Islet of Langerhans (tissue), 1 donor: ENCODE measurements around the gene EFCAB5.
"Not testable (repeated sequence)": the region's sequence is repeated elsewhere in the genome, so short reads cannot be mapped to it uniquely, and the experiment has no call there.

ENCODE experiments used
- FAIRE-seq: peaks from one replicate; lab custom pipeline; 2011; peaks lifted over from hg19 to GRCh38; lab: Jason Lieb, UNC

The EFCAB5 gene

DNA sequence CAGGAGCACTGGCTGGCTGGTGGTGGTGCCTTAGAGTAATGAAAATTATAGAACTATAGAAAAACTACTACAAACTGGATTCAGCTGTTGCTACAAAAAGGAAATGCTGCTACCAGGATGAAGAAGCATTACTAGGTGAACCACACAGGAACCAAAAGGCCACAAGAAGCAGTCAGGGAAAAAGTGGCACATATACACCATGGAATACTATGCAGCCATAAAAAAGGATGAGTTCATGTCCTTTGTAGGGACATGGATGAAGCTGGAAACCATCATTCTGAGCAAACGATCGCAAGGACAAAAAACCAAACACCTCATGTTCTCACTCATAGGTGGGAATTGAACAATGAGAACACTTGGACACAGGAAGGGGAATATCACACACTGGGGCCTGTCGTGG is 5.5 kb upstream of the EFCAB5 start:
- not testable (repeated sequence) for FAIRE-seq

DNA sequence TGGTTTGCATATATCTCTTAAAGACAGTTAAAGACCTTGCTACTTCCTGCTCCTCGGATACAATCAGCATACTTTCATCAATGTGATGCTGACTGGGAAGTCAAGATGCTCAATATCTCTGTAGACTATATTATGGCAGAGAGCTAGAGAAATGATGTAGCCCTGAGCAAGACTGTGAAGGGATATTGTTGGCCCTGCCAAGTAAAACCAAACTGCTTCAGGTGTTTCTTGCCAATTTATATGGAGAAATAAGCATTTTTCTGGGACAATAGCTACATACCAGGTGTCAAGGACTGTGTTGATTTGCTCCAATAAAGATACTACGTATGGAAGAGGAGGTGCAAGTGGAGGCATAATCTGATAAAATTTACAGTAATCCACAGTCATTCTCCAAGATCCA is 4.7 kb upstream of the EFCAB5 start:
- no peak for FAIRE-seq

DNA sequence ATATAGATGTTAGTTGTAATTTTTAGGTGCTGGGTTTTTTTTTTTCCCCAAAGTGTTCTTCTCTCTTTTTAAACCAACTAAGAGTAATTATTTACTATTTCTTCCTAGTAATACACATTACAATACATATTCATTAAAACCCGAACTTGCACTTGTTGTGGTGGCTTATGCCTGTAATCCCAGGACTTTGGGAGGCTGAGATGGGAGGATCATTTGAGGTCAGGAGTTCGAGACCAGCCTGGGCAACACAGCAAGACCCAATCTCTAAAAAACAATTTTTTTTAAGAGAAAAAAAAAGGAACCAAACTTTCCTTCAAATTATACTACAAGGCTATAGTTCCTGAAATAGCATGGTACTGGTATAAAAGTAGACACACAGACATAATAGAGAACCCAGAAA is 3.8 kb downstream of the EFCAB5 start:
- FAIRE-seq = no peak

DNA sequence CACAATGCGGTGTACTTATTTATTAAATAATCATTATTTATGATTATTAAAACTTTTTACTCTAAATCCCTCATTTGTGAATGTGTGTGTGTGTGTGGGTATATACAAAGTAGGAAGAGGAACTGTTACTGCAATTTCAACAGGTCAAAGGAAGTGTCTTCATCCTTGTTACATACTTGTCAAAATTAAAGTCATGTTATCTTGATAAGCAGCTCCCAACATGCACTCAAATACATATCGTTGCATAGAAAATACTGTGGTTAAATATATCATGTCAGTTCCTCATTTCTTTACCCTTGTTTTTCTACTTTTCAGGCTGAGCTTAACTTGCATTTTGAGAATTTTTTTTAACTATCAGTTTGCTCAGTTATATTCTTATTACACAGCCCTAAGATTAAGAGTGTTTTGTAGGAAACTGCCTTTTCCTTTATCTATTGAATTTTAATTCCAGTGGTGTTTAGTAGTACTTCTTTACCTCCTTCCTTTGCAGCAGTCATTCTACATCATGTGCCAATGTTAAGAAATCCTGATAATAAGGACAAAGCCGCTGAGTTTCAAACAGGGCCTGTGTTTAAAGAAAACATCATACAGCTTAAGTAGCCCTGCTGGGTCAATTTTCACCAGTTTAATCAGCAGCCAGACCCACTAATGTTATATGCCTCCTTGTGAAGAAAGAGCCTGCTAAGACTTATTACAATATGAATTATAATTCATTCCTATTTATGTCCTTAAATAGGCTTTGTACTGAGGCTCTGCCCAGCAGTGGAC is 7.2 kb downstream of the EFCAB5 start:
- FAIRE-seq = no peak

DNA sequence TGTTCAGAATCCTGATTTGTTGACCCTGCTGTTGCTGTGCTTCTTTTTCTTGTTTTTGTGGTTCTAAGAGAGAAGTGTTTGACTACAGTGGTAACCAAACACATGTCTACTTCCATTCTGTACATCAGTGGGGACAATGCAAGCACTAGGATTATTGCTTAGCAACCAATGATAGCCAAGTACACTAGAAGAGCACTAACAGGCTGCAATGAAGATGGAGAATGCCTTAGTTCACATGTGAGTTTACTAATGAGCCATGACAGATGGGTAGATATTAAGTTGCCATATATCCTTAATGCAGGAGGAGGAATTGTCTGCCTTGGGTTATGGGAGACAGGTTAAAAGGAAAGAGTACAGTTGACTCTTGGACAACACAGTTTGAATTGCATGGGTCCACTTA is 8.3 kb downstream of the EFCAB5 start:
- peak; percentile 64 for FAIRE-seq

DNA sequence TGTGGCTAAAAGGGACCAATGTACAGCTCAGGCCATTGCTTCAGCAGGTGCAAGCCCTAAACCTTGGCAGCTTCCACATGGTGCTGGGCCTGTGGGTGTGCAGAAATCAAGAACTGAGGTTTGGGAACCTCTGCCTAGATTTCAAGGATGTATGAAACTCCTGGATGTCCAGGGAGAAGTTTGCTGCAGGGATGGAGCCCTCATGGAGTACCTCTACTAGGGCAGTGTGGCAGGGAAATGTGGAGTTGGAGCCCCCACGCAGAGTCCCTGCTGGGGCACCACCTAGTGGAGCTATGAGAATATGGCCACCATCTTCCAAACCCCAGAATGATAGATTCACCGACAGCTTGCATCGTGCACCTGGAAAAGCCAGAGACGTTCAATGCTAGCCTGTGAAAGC is 13.0 kb downstream of the EFCAB5 start:
- FAIRE-seq = no peak

DNA sequence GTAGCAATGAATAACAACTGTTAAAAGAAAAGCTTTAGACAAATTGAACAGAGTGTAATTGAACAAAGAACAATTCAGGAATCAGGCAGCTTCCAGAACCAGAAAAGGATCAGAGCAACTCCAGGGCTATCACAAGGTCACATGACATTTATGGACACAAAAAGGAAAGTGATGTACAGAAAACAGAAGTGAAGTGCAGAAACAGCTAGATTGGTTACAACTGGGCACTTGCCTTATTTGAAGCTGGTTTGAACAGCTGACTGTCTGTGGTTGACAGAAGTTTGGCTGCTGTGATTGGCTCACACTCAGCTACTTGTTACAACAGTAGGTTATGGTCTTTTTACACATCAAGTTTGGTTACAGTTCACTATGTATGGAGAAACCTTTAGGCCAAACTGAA is 14.8 kb downstream of the EFCAB5 start:
- FAIRE-seq = no peak

DNA sequence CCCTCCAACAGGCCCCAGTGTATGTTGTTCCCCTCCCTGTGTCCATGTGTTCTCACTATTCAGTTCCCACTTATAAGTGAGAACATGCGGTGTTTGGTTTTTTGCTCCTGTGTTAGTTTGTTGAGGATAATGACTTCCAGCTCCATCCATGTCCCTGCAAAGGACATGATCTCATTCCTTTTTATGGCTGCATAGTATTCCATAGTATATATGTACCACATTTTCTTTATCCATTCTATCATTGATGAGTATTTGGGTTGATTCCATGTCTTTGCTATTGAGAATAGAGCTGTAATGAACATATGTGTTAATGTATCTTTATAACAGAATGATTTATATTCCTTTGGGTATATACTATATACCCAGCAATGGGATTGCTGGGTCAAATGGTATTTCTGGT is 16.1 kb downstream of the EFCAB5 start:
- not testable (repeated sequence) for FAIRE-seq

DNA sequence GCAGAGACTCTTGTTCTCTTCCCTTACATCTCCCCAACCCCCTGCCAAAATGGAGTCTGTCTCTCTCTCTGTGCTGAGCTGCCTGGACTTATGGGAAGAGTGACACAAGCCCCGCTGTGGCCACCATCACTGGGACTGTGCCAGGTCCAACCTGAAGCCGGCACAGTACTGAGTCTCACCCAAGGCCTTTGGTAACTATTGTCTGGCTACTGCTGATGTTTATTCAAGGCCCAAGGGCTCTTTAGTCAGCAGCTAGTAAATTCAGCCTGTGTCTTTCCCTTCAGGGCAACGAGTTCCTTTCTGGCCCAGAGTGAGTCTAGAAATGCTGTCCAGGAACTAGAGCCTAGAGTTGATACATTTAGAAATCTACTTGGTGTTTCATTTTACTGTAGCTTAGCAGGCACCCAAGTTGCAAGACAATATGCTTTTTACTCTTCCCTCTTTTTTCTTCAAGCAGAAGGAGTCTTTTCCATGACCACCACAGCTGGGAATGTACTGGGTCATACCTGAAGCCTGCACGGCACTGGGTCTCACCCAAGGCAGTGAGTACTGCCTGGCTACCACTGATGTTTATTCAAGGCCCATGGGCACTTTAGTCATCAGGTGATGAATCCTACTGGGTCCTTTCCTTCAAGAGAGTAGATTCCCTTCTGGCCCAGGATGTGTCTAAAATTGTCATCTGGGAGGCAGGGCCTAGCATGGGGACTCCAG is 17.7 kb downstream of the EFCAB5 start:
- FAIRE-seq = no peak

DNA sequence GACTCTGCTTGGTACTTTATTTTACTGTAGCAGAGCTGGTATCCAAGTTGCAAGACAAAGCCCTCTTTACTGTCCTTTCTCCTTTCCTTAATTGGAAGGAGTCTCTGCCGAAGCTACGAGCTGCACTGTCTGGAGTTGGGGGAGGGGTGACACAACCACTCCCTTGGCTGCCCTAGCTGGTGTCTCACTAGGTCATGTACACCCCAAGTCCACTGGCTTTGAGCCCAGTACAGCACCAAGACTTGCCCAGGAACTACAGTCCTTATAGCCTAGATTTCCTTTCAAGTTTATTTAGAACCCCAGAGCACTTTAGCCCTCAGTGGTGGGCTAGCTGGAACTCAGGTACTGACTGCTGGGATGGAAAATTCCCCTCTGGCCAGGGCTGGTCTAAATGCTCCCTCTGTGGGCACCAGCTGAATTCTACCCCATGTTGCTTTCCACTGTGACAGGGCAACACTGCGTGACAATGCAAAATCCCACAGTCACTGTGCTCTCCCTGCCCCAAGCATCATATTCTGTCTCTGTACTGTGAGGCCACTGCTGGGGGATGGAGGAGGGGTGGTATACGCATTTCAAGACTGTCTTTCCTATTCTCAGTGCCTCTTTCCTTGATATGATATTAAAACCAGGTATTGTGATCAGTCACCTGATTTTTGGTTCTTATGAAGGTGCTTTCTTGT is 18.4 kb downstream of the EFCAB5 start:
- no peak for FAIRE-seq

DNA sequence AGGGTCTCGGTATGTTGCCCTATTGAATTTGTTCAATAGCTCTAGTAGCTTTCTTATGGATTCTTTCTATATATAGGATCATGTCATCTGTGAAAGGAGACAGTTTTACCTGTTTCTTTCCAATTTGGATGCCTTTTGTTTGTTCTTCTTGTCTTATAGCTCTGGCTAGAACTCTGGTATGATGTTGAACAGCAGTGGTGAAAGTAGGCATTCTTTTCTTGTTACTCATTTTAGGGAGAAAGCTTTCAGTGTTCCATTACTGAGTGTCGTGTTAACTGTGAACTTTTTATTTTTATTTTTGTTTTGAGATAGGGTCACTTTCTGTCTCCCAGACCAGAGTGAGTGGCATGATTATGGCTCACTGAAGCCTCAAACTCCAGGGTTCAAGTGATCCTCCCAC is 21.2 kb downstream of the EFCAB5 start:
- no peak for FAIRE-seq

DNA sequence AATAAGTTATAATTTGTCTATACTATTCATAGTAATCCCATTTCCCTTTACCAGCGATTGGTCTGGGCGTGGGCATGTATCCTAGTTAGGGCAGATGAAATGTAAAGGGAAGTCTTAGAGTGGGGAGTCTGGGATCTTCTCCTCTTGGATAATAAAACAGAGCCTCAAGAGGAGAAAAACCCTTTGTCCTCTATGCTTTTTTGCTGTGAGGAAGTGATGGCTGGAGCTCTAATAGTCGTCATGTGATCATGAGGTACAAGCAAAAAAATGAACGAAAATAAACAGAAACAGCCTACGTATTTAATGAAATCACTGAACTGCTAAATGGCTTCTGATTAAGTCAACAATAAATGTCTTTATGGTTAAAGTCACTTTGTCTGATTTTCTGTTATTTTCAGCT is 26.8 kb downstream of the EFCAB5 start:
- peak; percentile 98 for FAIRE-seq

DNA sequence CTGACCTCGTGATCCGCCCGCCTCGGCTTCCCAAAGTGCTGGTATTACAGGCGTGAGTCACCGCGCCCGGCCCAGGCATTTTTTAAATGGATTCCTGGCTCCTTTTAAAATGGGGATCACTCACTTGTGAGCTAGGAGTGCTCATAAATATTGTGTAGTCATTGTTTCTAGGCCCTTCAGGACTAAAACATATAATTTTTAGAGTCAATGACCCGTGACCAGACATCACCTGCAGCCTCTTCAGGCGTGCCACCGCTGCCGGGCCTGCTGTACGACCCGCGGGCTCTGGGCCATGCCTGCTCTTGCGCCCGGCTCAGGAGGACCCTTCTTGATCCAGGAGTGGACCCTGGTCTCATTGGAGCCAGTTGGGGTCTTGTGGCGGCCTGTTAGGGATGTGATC is 30.8 kb downstream of the EFCAB5 start:
- no peak for FAIRE-seq

DNA sequence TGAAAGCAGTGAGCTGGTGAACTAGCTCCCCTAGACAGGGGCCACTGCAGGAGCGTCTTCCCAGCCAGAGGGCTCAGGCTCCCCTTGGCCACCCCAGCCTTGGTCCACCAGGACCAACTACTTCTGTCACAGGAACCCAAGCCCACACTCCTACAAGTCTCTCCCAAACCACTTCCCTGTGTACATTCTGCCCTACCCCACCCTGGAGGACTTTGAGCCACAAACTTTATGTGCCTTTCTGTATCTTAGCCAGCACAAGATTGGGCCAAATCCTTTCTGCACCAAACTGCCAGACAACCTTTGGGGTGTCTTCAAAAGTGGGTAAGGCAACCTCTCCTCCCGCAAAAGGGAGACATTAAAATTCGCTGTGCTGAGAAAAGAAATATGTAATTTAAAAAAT is 31.6 kb downstream of the EFCAB5 start:
- no peak for FAIRE-seq

DNA sequence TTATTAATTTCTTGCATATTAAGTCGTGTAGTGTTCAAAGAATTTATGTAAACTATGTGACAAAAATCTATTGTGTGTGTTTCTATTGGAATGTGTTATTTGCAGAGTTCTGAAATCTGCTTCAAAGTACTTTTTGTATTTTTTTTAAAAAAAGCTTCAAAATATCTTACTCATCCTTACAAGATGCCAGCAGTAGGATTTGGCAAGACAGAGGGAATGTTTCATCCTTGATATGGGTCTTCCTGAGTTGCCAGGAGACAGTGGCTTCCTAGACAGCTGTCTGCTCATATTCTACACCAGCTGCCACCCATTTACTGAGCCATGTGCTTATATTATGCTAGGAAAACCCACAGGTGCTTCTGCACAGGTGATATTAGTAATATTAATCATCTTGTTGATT is 36.4 kb downstream of the EFCAB5 start:
- peak; percentile 76 for FAIRE-seq

DNA sequence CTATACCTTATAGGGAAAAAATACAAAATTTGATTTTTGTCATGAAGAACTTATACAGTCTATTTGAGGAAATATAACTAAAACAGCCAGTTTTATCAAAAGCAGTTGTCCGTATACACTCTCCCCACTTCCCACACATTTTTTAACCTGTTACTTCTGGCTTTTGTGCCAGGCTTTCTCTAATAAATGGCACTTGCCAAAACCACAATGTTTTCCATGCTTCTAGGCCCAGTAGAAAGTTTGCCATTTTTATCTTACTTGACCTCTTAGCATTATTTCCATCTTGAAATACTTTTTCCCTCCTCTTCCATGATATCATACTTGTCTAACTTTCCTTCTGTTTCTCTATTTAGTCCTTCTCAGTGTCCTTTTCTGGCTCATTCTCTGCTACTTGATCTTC is 38.8 kb downstream of the EFCAB5 start:
- no peak for FAIRE-seq

DNA sequence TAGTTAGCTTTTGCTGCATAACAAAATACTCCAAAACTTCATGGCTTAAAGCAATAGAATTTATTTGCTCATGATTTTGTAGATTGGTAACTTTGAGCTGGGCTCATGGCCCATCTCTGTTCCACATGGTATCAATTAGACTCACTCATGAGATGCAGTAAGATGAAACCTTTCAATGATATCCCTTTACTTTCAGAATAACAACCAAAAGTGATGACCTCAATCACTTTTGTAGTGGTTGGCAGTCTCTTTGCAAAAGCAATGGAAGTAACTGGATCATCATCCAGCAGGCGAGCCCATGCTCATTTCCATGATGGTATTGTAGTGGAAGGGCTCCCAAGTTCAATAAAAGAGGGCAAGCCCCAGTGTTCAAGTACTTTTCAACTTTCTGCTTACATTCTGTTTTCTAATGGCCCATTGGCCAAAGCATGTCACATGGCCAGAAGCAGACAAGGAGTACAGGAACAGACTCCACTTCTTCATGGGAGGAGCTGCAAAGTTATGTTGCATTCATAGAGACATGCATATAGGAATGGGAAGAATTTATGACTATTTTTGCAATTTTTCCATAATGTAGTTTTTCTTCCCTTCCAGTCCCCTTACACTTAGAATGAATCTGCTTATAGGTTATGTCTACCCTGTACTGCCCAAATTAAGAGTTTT is 41.7 kb downstream of the EFCAB5 start:
- FAIRE-seq = no peak

DNA sequence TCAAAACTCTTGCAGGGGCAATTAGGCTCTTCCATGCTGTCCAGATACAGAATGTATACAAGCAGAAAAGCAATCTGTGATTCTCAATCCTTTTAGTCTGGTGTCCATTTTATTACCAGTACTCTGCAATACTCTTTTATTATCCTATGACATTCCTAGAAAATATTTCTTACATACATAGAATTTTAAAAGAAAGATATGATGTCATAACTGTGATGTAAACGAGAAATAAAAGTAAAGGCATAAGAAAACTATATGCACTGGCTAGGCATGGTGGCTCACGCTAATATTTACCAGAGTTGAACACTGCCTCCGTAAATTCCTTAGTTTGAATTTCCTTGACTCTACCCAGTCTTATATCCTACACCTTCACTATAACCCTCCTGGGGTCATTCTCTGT is 55.0 kb downstream of the EFCAB5 start:
- no peak for FAIRE-seq

DNA sequence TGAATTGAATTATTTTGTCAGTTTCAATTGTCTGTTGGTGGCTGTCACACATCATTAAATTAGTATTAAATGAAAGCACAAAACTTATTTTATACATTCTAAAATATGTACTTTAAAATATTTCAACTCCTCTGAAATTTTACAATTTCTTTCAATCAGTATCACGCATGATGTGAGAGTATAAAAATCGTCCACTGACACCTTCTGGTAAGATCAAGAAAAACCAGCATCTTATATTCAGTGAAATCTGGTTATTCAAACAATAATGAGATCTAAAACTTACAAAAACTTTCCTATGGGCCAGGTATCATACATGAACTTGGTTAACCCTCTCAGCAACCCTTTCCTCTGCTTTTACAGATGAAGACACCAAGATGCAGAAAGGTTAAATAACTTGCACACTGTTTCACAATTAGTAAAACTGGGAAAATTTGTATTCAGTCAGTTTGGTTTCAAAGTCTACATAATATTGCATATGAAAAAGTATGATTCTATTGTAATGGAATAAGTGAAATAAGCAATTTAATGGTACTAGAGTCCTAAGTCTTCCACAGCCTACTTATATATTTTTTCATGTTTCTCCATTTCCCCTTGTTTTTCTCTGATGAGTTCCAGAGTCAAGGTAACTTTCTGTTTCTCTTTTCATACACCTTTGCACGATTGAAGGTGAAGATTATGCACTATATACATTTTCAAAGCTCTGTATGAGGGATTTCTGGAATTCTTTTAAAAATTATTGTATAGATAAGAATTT is 58.7 kb downstream of the EFCAB5 start:
- FAIRE-seq = peak; percentile 98

DNA sequence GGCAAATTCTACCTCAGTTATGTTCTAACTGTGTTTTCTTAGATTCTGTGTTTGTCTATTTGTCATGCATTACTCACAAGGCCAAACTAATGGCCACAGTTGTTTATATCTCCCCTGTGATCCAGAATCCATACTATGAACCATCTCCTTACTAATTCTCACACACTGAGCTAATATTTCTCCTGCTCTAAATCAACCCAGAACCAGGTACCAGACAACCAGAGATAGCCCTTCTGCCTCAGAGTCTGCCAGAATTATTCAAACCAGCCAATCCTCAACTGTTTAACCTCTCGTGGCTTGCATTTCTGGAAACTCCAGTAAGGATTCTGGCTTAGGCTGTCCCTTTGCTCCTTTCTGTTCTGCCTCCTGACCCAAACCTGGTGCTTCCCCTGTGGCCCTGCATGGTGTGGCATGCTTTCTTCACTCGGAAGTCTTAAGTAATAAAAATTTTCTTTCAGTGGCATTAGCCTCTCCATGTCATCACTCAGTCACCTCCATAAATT is 59.4 kb downstream of the EFCAB5 start:
- FAIRE-seq = no peak

DNA sequence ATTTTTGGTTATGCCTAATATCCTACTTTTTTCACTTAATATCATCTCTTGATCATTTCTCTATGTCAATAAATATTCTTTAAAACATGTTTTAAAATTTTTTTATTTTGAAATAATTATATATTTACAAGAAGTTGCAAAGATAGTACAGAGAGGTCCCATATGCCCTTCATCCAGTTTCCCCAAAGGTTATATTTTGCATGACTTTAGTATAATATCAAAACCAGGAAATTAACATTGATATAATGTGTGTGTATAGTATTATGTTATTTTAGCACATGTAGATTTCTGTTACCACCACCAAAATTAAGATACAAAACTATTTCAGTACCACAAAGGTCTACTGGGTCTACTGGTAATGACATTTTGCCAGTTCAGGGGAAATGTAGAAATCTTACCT is 60.7 kb downstream of the EFCAB5 start:
- FAIRE-seq = no peak

DNA sequence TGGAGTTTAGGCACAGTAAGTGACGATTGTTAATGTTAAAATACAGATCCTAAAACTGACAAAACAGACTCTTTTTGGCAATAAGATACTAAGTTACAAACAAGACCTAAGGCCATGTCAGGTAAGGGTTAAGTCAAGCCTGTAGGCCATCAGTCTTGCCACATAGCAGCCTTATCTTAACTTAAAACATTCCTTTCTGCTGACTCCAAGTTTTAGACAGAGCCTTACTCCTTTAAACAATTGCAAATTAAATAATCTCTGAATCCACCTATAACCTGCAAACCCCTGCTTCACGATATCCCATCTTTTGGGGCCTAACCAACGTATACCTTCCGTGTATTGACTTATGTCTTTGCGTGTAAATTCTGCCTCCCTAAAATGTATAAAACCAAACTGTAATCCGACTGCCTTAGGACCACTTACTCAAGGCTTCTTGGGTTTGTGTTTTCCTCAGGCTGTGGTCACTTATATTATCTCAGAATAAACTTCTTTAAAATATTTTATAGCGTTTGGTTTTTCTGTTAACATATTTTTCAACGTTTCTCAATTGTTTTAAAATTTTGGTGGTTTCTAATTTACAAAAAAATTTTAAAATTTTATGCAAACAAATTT is 64.4 kb downstream of the EFCAB5 start:
- no peak for FAIRE-seq
